PC-3 (cell line): ENCODE results near the gene ACAD8.

Experiments used
- EZH2 ChIP-seq: fragments of 300-600 bp; sonication (generic); IDR thresholded peaks from one replicate; pipeline ENCODE4 v1.6.1; 2017; ENCODE audit warnings: antibody characterized with exemption, mild to moderate bottlenecking, low read length; ENCODE audit not compliant: unreplicated experiment
- EZH2phosphoT487 ChIP-seq: fragments of 300-600 bp; sonication (generic); IDR thresholded peaks from 2 replicates; pipeline ENCODE4 v1.6.1; 2018; ENCODE audit warnings: mild to moderate bottlenecking, antibody characterized with exemption, low read length, borderline replicate concordance
- TF ChIP-seq, protein P1 (sequence below): fragments of 300-600 bp; sonication (generic); conservative IDR thresholded peaks from 2 replicates; pipeline ENCODE4 v1.5.1; 2017; ENCODE audit warnings: antibody characterized with exemption, low read depth, mild to moderate bottlenecking, low read length

DNA sequence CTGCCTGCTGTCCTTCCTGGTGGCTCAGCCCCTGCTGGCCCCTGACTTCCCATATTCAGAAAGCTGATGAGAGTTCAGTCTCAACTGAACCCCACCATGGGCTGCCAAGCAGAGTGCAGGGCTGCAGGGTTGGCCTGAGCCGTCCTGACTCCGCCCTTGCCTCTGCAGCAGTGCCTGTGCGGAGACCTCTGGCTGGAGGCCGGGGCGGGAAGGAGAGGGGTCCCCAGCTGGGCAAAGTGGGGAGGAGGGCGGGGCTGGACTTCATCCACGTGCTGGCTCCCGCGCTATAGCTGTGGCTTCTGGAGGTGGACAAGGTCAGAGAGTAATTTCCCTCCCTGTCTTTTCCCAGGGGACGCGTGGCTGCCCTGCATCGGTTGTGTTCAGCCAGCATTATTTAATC is 36.4 kb downstream of the ACAD8 start:
- TF ChIP-seq, protein P1, sequence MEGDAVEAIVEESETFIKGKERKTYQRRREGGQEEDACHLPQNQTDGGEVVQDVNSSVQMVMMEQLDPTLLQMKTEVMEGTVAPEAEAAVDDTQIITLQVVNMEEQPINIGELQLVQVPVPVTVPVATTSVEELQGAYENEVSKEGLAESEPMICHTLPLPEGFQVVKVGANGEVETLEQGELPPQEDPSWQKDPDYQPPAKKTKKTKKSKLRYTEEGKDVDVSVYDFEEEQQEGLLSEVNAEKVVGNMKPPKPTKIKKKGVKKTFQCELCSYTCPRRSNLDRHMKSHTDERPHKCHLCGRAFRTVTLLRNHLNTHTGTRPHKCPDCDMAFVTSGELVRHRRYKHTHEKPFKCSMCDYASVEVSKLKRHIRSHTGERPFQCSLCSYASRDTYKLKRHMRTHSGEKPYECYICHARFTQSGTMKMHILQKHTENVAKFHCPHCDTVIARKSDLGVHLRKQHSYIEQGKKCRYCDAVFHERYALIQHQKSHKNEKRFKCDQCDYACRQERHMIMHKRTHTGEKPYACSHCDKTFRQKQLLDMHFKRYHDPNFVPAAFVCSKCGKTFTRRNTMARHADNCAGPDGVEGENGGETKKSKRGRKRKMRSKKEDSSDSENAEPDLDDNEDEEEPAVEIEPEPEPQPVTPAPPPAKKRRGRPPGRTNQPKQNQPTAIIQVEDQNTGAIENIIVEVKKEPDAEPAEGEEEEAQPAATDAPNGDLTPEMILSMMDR, result no peak
- no peak for TF ChIP-seq EZH2
- TF ChIP-seq EZH2phosphoT487, result no peak
